ENCODE measurements around the gene RFXAP. TPM values are rescaled to one million over a fixed set of nuclear protein-coding genes. Genes with fewer than 3 reads are reported as not detected.

Gene RFXAP
- total RNA-seq, 8 experiments from 2014 or later: 3.4 to 7.0 (median 5.4) TPM

- no peak for ATAC-seq (replicated peaks in 6 of 8)
- H3K27ac ChIP-seq: no peak overlapping the region
- no peak overlapping the region for H3K4me3 ChIP-seq
- 0 to 94% (median 17%) methylated on average over 1 to 3 of the region's 3 CpGs; no CpG with 5 or more reads in 1 of the 10 experiments for WGBS, 10 experiments
- in situ Hi-C loops (cut with MboI; ENCODE audit: low pct_unique_long_range_greater_than_20kb in 2 of 9, low sequenced_read_pairs in 9 of 9, unreplicated experiment in 9 of 9): no loop called here
- H3K4me1 ChIP-seq (replicated peaks in 1 of 2): no peaks in the 10 kb centered on the region
These were observed 24.3 kb upstream of the RFXAP start for GRCh38 chr13:36794706-36795105.

GRCh38 chr13:36795463-36795862 lies 23.6 kb upstream of the RFXAP start:
- Histone ChIP-seq H3K27ac (no peak overlapping the region), H3K4me3 (no peak overlapping the region), H3K4me1 (replicated peaks in 1 of 2) (no peaks in the 10 kb centered on the region)
- in situ Hi-C loops (cut with MboI; ENCODE audit: low pct_unique_long_range_greater_than_20kb in 2 of 9, low sequenced_read_pairs in 9 of 9, unreplicated experiment in 9 of 9): no loop called here
- 40 to 100% (median 85%) methylated on average over 1 to 4 of the region's 6 CpGs; no CpG with 5 or more reads in 5 of the 10 experiments for WGBS, 10 experiments
- ATAC-seq (replicated peaks in 6 of 8): no peak

- in situ Hi-C loops (cut with MboI; ENCODE audit: low pct_unique_long_range_greater_than_20kb in 2 of 9, low sequenced_read_pairs in 9 of 9, unreplicated experiment in 9 of 9): no loop called here
- ATAC-seq (replicated peaks in 6 of 8): no peak
- Histone ChIP-seq H3K27ac (no peak overlapping the region), H3K4me3 (no peak overlapping the region), H3K4me1 (replicated peaks in 1 of 2) (no peaks in the 10 kb centered on the region)
- WGBS, 10 experiments: 0 to 100% (median 69%) methylated on average over 1 to 3 of the region's 3 CpGs; no CpG with 5 or more reads in 2 of the 10 experiments
These were observed 23.0 kb upstream of the RFXAP start for GRCh38 chr13:36796052-36796451.

GRCh38 chr13:36801035-36801434 lies 18.0 kb upstream of the RFXAP start:
- in situ Hi-C loops (cut with MboI; ENCODE audit: low pct_unique_long_range_greater_than_20kb in 2 of 9, low sequenced_read_pairs in 9 of 9, unreplicated experiment in 9 of 9): no loop called here
- Histone ChIP-seq H3K4me3 (no peak overlapping the region), H3K27ac (no peak overlapping the region), H3K4me1 (replicated peaks in 1 of 2) (no peaks in the 10 kb centered on the region)
- whole genome bisulfite sequencing, 10 experiments: 41 to 100% (median 54%) methylated on average over 1 to 3 of the region's 3 CpGs
- ATAC-seq (replicated peaks in 6 of 8): peak in 1 of 8 experiments; percentile 23

- Histone ChIP-seq H3K27ac (no peak overlapping the region), H3K4me1 (replicated peaks in 1 of 2) (no peaks in the 10 kb centered on the region), H3K4me3 (no peak overlapping the region)
- 10 to 100% (median 83%) methylated on average over 1 to 6 of the region's 6 CpGs; no CpG with 5 or more reads in 2 of the 10 experiments for WGBS, 10 experiments
- in situ Hi-C loops (cut with MboI; ENCODE audit: low pct_unique_long_range_greater_than_20kb in 2 of 9, low sequenced_read_pairs in 9 of 9, unreplicated experiment in 9 of 9): no loop called here
- ATAC-seq (replicated peaks in 6 of 8): no peak
These were observed 14.4 kb upstream of the RFXAP start for GRCh38 chr13:36804588-36804987.

GRCh38 chr13:36806102-36806501 lies 12.9 kb upstream of the RFXAP start:
- ATAC-seq (replicated peaks in 6 of 8): no peak
- in situ Hi-C loops (cut with MboI; ENCODE audit: low pct_unique_long_range_greater_than_20kb in 2 of 9, low sequenced_read_pairs in 9 of 9, unreplicated experiment in 9 of 9): no loop called here
- H3K4me3 ChIP-seq: no peak overlapping the region
- H3K27ac ChIP-seq: no peak overlapping the region
- H3K4me1 ChIP-seq (replicated peaks in 1 of 2): no peaks in the 10 kb centered on the region
- WGBS, 10 experiments: 46 to 100% (median 91%) methylated on average over 1 to 2 of the region's 2 CpGs; no CpG with 5 or more reads in 3 of the 10 experiments

- no peak for ATAC-seq (replicated peaks in 6 of 8)
- WGBS, 10 experiments: 65 to 100% (median 100%) methylated on average over 1 to 2 of the region's 2 CpGs; no CpG with 5 or more reads in 5 of the 10 experiments
- Histone ChIP-seq H3K4me3 (no peak overlapping the region), H3K4me1 (replicated peaks in 1 of 2) (no peaks in the 10 kb centered on the region), H3K27ac (no peak overlapping the region)
- in situ Hi-C loops (cut with MboI; ENCODE audit: low pct_unique_long_range_greater_than_20kb in 2 of 9, low sequenced_read_pairs in 9 of 9, unreplicated experiment in 9 of 9): no loop called here
These were observed 11.4 kb upstream of the RFXAP start for GRCh38 chr13:36807616-36808015.

- in situ Hi-C loops (cut with MboI; ENCODE audit: low pct_unique_long_range_greater_than_20kb in 2 of 9, low sequenced_read_pairs in 9 of 9, unreplicated experiment in 9 of 9): no loop called here
- Histone ChIP-seq H3K4me1 (replicated peaks in 1 of 2) (no peaks in the 10 kb centered on the region), H3K27ac (no peak overlapping the region), H3K4me3 (no peak overlapping the region)
- 11 to 100% (median 59%) methylated on average over 1 of the region's 1 CpG; no CpG with 5 or more reads in 4 of the 10 experiments for WGBS, 10 experiments
- no peak for ATAC-seq (replicated peaks in 6 of 8)
These were observed 5.8 kb upstream of the RFXAP start for GRCh38 chr13:36813225-36813624.

- in situ Hi-C loops (cut with MboI; ENCODE audit: low pct_unique_long_range_greater_than_20kb in 2 of 9, low sequenced_read_pairs in 9 of 9, unreplicated experiment in 9 of 9): no loop called here
- WGBS, 10 experiments: 56 to 100% (median 81%) methylated on average over 1 to 9 of the region's 9 CpGs
- Histone ChIP-seq H3K27ac (no peak overlapping the region), H3K4me3 (no peak overlapping the region), H3K4me1 (replicated peaks in 1 of 2) (no peaks in the 10 kb centered on the region)
- no peak for ATAC-seq (replicated peaks in 6 of 8)
These were observed 4.6 kb upstream of the RFXAP start for GRCh38 chr13:36814465-36814864.

- no peak overlapping the region for H3K4me3 ChIP-seq
- in situ Hi-C loops (cut with MboI; ENCODE audit: low pct_unique_long_range_greater_than_20kb in 2 of 9, low sequenced_read_pairs in 9 of 9, unreplicated experiment in 9 of 9): no loop called here
- H3K4me1 ChIP-seq (replicated peaks in 1 of 2): no peaks in the 10 kb centered on the region
- no peak overlapping the region for H3K27ac ChIP-seq
- 0 to 100% (median 71%) methylated on average over 1 to 2 of the region's 2 CpGs; no CpG with 5 or more reads in 3 of the 10 experiments for WGBS, 10 experiments
- ATAC-seq (replicated peaks in 6 of 8): no peak
These were observed 4.0 kb upstream of the RFXAP start for GRCh38 chr13:36815062-36815461.

GRCh38 chr13:36817996-36818803 lies 822 bp upstream of the RFXAP start:
- Histone ChIP-seq H3K4me1 (replicated peaks in 1 of 2) (peaks cover 4 to 17% of the 10 kb centered on the region in 2 donors), H3K4me3 (peak overlapping the region; percentile 67 to 94 (median 68)), H3K27ac (no peak overlapping the region)
- in situ Hi-C loops (cut with MboI; ENCODE audit: low pct_unique_long_range_greater_than_20kb in 2 of 9, low sequenced_read_pairs in 9 of 9, unreplicated experiment in 9 of 9): no loop called here
- peak in 2 of 8 experiments; percentile 5 to 11 for ATAC-seq (replicated peaks in 6 of 8)
- 0 to 100% (median 43%) methylated on average over 1 to 12 of the region's 12 CpGs; no CpG with 5 or more reads in 1 of the 10 experiments for WGBS, 10 experiments

- peak overlapping the region; percentile 71 to 81 for H3K27ac ChIP-seq
- H3K4me1 ChIP-seq (replicated peaks in 1 of 2): peaks cover 4 to 19% of the 10 kb centered on the region in 2 donors
- in situ Hi-C loops (cut with MboI; ENCODE audit: low pct_unique_long_range_greater_than_20kb in 2 of 9, low sequenced_read_pairs in 9 of 9, unreplicated experiment in 9 of 9): no loop called here
- 0 to 4% (median 0%) methylated on average over 4 to 15 of the region's 20 CpGs; no CpG with 5 or more reads in 6 of the 10 experiments for WGBS, 10 experiments
- H3K4me3 ChIP-seq: peak overlapping the region; percentile 67 to 94 (median 68)
- peak in 4 of 8 experiments; percentile 0 to 26 (median 11) for ATAC-seq (replicated peaks in 6 of 8)
These were observed 693 bp downstream of the RFXAP start for GRCh38 chr13:36819739-36820090.

- no peak overlapping the region for H3K27ac ChIP-seq
- H3K4me3 ChIP-seq: peak overlapping the region; percentile 67 to 94 (median 68)
- no peak for ATAC-seq (replicated peaks in 6 of 8)
- H3K4me1 ChIP-seq (replicated peaks in 1 of 2): peaks cover 4 to 19% of the 10 kb centered on the region in 2 donors
- in situ Hi-C loops (cut with MboI; ENCODE audit: low pct_unique_long_range_greater_than_20kb in 2 of 9, low sequenced_read_pairs in 9 of 9, unreplicated experiment in 9 of 9): no loop called here
- WGBS, 10 experiments: 13 to 60% (median 33%) methylated on average over 1 to 4 of the region's 4 CpGs; no CpG with 5 or more reads in 1 of the 10 experiments
These were observed 1.2 kb downstream of the RFXAP start for GRCh38 chr13:36820222-36820621.
